CD14-positive monocyte (primary cell): ENCODE results near the gene CHMP4B. TPM values are rescaled to one million over a fixed set of nuclear protein-coding genes. Genes with fewer than 3 reads are reported as not detected.
A peak's percentile ranks its signal among the peaks of the same experiment; 100 is the strongest.

Experiments used
- DNase-seq, 3 donors: peaks; one replicate each; pipeline ENCODE4 v3.0.0-alpha.2; 2011 to 2022
- H2AFZ ChIP-seq: 2 replicates; pipeline ENCODE4 v1.6.0; 2012; ENCODE audit warnings: mild to moderate bottlenecking, low read depth, low read length, inconsistent platforms; ENCODE audit not compliant: insufficient read depth, poor library complexity, severe bottlenecking
- H3K27ac ChIP-seq, 2 donors: 1 replicate in 1 of 2; 2 replicates in 1 of 2; pipeline ENCODE4 v1.5.1; 2012 to 2013; ENCODE audit warnings: low read length in 2 of 2, control low read depth in 1 of 2, inconsistent platforms in 1 of 2, low read depth in 1 of 2, mild to moderate bottlenecking in 1 of 2
- H3K27me3 ChIP-seq, 2 donors: one replicate each; pipeline versions ENCODE4 v1.6.0 to v1.6.1; 2011 to 2013; ENCODE audit warnings: low read length in 2 of 2; ENCODE audit not compliant: control insufficient read depth in 2 of 2, insufficient read depth in 2 of 2
- H3K36me3 ChIP-seq, 2 donors: replicated peaks in 1 of 2; 1 replicate in 1 of 2; 2 replicates in 1 of 2; pipeline versions ENCODE4 v1.5.1 to v1.6.1; 2012 to 2013; ENCODE audit warnings: low read length in 2 of 2, control low read depth in 1 of 2, inconsistent platforms in 1 of 2, mild to moderate bottlenecking in 1 of 2; ENCODE audit not compliant: insufficient read depth in 2 of 2, control insufficient read depth in 1 of 2
- H3K4me1 ChIP-seq, 2 donors: 1 replicate in 1 of 2; 2 replicates in 1 of 2; pipeline versions ENCODE4 v1.5.1 to v1.6.1; 2012 to 2013; ENCODE audit warnings: low read length in 2 of 2, control low read depth in 1 of 2, inconsistent platforms in 1 of 2, mild to moderate bottlenecking in 1 of 2, moderate library complexity in 1 of 2; ENCODE audit not compliant: insufficient read depth in 2 of 2, control insufficient read depth in 1 of 2
- H3K4me2 ChIP-seq: replicated peaks from 2 replicates; pipeline ENCODE3; 2012; ENCODE audit warnings: low read length, moderate library complexity, mild to moderate bottlenecking; ENCODE audit not compliant: poor library complexity, severe bottlenecking; ENCODE audit errors: extremely low read depth
- H3K4me3 ChIP-seq, 3 experiments: fragments of 200-600 bp in 1 of 3; sonication (generic) in 1 of 3; replicated peaks in 1 of 3; 1 replicate in 2 of 3; 2 replicates in 1 of 3; pipeline ENCODE4 v1.5.1; 2011 to 2013; ENCODE audit warnings: low read length in 3 of 3, mild to moderate bottlenecking in 3 of 3, control low read depth in 2 of 3, low read depth in 2 of 3, inconsistent platforms in 1 of 3, moderate library complexity in 1 of 3
- H3K79me2 ChIP-seq: 2 replicates; pipeline ENCODE4 v1.6.0; 2012; ENCODE audit warnings: mild to moderate bottlenecking, control low read depth, inconsistent platforms, low read length, moderate library complexity; ENCODE audit not compliant: insufficient read depth
- H3K9ac ChIP-seq: 2 replicates; pipeline ENCODE4 v1.6.0; 2017; ENCODE audit warnings: low read length, mild to moderate bottlenecking; ENCODE audit not compliant: insufficient read depth, poor library complexity, severe bottlenecking
- H3K9me3 ChIP-seq, 2 donors: replicated peaks in 1 of 2; 1 replicate in 1 of 2; 2 replicates in 1 of 2; pipeline versions ENCODE4 v1.5.1 to v1.6.1; 2012 to 2013; ENCODE audit warnings: low read length in 2 of 2, control low read depth in 1 of 2; ENCODE audit not compliant: control insufficient read depth in 1 of 2, insufficient read depth in 1 of 2
- H4K20me1 ChIP-seq: 2 replicates; pipeline ENCODE4 v1.6.0; 2012; ENCODE audit warnings: mild to moderate bottlenecking, low read length, control low read depth, moderate library complexity; ENCODE audit not compliant: insufficient read depth
- H3K27ac Mint-ChIP-seq, 7 donors: one replicate each; pipeline ENCODE4 v1.8.0; 2020; ENCODE audit warnings: mild to moderate bottlenecking in 7 of 7, mixed read lengths in 7 of 7, moderate library complexity in 6 of 7, inconsistent platforms in 2 of 7
- H3K27me3 Mint-ChIP-seq, 3 donors: one replicate each; pipeline ENCODE4 v1.8.0; 2021 to 2022; ENCODE audit warnings: low read depth in 3 of 3, mild to moderate bottlenecking in 3 of 3, mixed read lengths in 3 of 3, moderate library complexity in 3 of 3, inconsistent platforms in 1 of 3
- H3K36me3 Mint-ChIP-seq, 2 donors: one replicate each; pipeline ENCODE4 v1.8.0; 2020; ENCODE audit warnings: mixed read lengths in 2 of 2, inconsistent platforms in 1 of 2, mild to moderate bottlenecking in 1 of 2
- H3K4me1 Mint-ChIP-seq: one replicate; pipeline ENCODE4 v1.8.0; 2020; ENCODE audit warnings: mild to moderate bottlenecking, mixed read lengths
- H3K4me3 Mint-ChIP-seq, 2 donors: one replicate each; pipeline ENCODE4 v1.8.0; 2020; ENCODE audit warnings: mild to moderate bottlenecking in 2 of 2, mixed read lengths in 2 of 2, moderate library complexity in 1 of 2
- H3K9me3 Mint-ChIP-seq, 7 donors: one replicate each; pipeline ENCODE4 v1.8.0; 2020 to 2022; ENCODE audit warnings: mixed read lengths in 7 of 7, mild to moderate bottlenecking in 6 of 7, moderate library complexity in 6 of 7, inconsistent platforms in 2 of 7
- WGBS: methylation state at CpG from one replicate; pipeline ENCODE4 v1.1.5; 2013; ENCODE audit warnings: missing lambda C conversion rate; ENCODE audit not compliant: insufficient coverage; 5-methylcytosine and 5-hydroxymethylcytosine counted together
- intact Hi-C, 2 donors: fragments of 100-400 bp; cut with micrococcal nuclease; formaldehyde crosslinking; loops; one replicate each; pipeline versions ENCODE4 v1.15.0 to v1.15.1; 2023
- polyA plus RNA-seq, 3 donors: library from polyadenylated mRNA; depleted of rRNA in 1 of 3; unstranded in 2 of 3; stranded (reverse) in 1 of 3; fragments of 300-500 nt in 2 of 3; fragments of >200 nt in 1 of 3; fragmentation: Illumina TruSeq in 2 of 3; gene quantifications; 1 replicate in 2 of 3; 2 replicates in 1 of 3; pipeline ENCODE4 v1.2.3, GENCODE V29; 2012 to 2021
- TF ChIP-seq, protein P1 (sequence below): fragments of 200-600 bp; IDR thresholded peaks from one replicate; pipeline ENCODE4 v1.8.0; 2022; ENCODE audit warnings: antibody characterized with exemption, mild to moderate bottlenecking

Gene CHMP4B
- polyA plus RNA-seq, 3 donors: 7.1 to 181 (median 10.0) TPM

DNA sequence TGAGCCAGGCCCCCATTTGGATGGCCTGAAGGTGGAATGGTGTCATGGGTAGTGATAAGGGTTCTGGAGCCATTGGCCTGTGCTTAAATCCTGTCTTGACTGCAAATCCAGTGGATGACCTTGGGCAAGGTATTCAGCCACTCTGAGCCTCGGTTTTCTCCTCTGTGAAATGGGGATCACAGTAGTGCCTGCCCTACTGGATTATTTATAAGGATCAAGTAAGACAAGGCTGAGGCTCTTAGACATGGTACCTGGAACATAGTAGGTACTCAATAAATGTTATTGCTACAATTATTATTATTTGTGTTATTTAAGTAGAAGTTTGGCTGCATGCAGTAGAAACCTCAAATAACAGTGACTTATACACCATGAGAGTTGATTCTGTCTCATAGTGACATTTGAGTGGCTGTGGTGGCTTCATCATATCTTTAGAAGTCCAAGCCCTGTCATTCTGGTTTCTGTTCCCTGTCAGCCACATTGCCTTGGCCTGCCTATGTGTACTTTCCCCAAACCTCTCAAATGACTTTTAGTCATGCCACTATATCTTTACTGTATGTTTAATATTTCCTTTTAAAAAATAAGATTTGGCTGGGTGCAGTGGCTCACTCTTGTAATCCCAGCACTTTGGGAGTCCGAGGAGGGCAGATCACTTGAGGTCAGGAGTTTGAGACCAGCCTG lies 37.6 kb upstream of the CHMP4B start:
- Histone ChIP-seq H3K27ac (no peak overlapping the region), H3K79me2 (no peaks in the 10 kb centered on the region), H3K27me3 (no peaks in the 10 kb centered on the region), H2AFZ (no peak overlapping the region), H3K4me3 (no peak overlapping the region), H3K9ac (no peak overlapping the region), H4K20me1 (no peaks in the 10 kb centered on the region), H3K4me1 (peaks cover 0 to 6% of the 10 kb centered on the region in 2 donors), H3K9me3 (no peaks in the 10 kb centered on the region), H3K4me2 (no peak overlapping the region), H3K36me3 (peaks cover 5 to 8% of the 10 kb centered on the region in 2 donors)
- no peak overlapping the region for H3K4me3 Mint-ChIP-seq
- DNase-seq: peak in 2 of 3 donors; percentile 18 to 55
- peaks cover 28 to 46% of the 10 kb centered on the region in 2 donors for H3K36me3 Mint-ChIP-seq
- H3K9me3 Mint-ChIP-seq: no peaks in the 10 kb centered on the region
- TF ChIP-seq, protein P1, sequence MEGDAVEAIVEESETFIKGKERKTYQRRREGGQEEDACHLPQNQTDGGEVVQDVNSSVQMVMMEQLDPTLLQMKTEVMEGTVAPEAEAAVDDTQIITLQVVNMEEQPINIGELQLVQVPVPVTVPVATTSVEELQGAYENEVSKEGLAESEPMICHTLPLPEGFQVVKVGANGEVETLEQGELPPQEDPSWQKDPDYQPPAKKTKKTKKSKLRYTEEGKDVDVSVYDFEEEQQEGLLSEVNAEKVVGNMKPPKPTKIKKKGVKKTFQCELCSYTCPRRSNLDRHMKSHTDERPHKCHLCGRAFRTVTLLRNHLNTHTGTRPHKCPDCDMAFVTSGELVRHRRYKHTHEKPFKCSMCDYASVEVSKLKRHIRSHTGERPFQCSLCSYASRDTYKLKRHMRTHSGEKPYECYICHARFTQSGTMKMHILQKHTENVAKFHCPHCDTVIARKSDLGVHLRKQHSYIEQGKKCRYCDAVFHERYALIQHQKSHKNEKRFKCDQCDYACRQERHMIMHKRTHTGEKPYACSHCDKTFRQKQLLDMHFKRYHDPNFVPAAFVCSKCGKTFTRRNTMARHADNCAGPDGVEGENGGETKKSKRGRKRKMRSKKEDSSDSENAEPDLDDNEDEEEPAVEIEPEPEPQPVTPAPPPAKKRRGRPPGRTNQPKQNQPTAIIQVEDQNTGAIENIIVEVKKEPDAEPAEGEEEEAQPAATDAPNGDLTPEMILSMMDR: no peak
- 88% methylated on average over 1 of the region's 2 CpGs for WGBS
- intact Hi-C loops: no loop called here
- peak overlapping the region in 2 of 7 donors; percentile 55 to 70 for H3K27ac Mint-ChIP-seq
- no peaks in the 10 kb centered on the region for H3K27me3 Mint-ChIP-seq
- H3K4me1 Mint-ChIP-seq: peaks cover 11% of the 10 kb centered on the region

DNA sequence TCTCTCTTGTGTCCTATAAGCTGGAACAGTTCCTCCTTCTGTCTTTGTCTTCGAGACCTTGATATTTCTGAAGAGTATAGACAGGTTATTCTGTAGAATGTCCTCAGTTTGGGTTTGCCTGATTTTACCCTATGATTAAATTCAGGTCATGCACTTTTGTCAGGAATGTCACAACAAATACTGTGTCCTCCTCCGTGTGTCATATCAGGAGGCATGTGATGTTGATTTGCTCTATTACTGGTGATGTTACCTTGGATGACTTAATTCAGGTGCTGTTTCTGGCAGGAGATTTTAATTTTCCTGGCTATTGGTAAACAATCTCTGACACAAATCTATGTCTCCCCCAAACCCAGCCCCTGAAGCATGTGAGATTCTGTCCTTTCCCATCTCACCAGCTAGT lies 33.3 kb upstream of the CHMP4B start:
- H3K36me3 Mint-ChIP-seq: peaks cover 21 to 44% of the 10 kb centered on the region in 2 donors
- H3K27me3 ChIP-seq: no peaks in the 10 kb centered on the region
- H3K79me2 ChIP-seq: no peaks in the 10 kb centered on the region
- peaks cover 16% of the 10 kb centered on the region for H3K4me1 Mint-ChIP-seq
- no peak overlapping the region for H3K4me3 Mint-ChIP-seq
- intact Hi-C loops: no loop called here
- H2AFZ ChIP-seq: no peak overlapping the region
- WGBS: no CpG with 5 or more reads among the region's 2 CpGs
- peaks cover 0 to 3% (median 0%) of the 10 kb centered on the region in 3 donors for H3K27me3 Mint-ChIP-seq
- peaks cover 1 to 5% (median 3%) of the 10 kb centered on the region in 7 donors for H3K9me3 Mint-ChIP-seq
- no peak overlapping the region for H3K4me3 ChIP-seq
- peaks cover 8% of the 10 kb centered on the region in 2 donors for H3K36me3 ChIP-seq
- TF ChIP-seq, protein P1: no peak
- H3K9me3 ChIP-seq: no peaks in the 10 kb centered on the region
- H4K20me1 ChIP-seq: no peaks in the 10 kb centered on the region
- H3K27ac ChIP-seq: no peak overlapping the region
- H3K4me1 ChIP-seq: peaks cover 5 to 12% of the 10 kb centered on the region in 2 donors
- no peak for DNase-seq
- no peak overlapping the region for H3K9ac ChIP-seq
- H3K27ac Mint-ChIP-seq: peak overlapping the region in 1 of 7 donors; percentile 77
- H3K4me2 ChIP-seq: no peak overlapping the region
